Measurements from ENCODE around the gene GLB1L2.

DNA sequence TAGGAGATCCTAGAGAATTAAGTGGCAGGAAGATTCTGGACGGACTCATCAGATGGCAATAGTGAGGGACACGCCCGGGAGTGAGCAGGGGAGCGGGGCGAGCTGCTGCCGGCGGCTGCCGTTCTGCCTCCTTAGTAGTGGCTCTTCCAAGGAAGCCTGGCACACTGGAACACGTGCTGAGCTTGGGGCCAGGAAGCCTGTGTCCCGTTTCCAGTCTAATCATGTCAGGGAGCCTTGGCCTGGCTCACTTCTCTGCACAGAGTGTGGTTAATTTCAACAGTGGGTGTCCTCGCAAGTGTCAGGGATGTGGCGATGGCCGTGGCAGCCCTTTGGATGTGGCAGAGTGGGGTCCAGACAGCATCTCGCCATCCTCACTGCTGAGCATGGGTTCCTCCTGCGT is 39.1 kb upstream of the GLB1L2 start:
- TF ChIP-seq, protein P1, sequence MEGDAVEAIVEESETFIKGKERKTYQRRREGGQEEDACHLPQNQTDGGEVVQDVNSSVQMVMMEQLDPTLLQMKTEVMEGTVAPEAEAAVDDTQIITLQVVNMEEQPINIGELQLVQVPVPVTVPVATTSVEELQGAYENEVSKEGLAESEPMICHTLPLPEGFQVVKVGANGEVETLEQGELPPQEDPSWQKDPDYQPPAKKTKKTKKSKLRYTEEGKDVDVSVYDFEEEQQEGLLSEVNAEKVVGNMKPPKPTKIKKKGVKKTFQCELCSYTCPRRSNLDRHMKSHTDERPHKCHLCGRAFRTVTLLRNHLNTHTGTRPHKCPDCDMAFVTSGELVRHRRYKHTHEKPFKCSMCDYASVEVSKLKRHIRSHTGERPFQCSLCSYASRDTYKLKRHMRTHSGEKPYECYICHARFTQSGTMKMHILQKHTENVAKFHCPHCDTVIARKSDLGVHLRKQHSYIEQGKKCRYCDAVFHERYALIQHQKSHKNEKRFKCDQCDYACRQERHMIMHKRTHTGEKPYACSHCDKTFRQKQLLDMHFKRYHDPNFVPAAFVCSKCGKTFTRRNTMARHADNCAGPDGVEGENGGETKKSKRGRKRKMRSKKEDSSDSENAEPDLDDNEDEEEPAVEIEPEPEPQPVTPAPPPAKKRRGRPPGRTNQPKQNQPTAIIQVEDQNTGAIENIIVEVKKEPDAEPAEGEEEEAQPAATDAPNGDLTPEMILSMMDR (IDR thresholded peaks at IDR 0.05), result no peak
- TF ChIP-seq EP300 (IDR thresholded peaks at IDR 0.05) (no peak), POLR2A (IDR thresholded peaks at IDR 0.05) (no peak)

All from sigmoid colon (tissue), 4 donors.